H1 (cell line): ENCODE results near the gene ACCS. TPM values are rescaled to one million over a fixed set of nuclear protein-coding genes. Genes with fewer than 3 reads are reported as not detected.
A peak's percentile ranks its signal among the peaks of the same experiment; 100 is the strongest.

Experiments used
- CTCF ChIA-PET: fragments of 300-600 bp; sonication (Branson Sonifier 250); formaldehyde crosslinking; loops from one replicate; lab custom pipeline; 2021; ENCODE audit not compliant: partially characterized antibody; lab: Charles Lee
- POLR2A ChIA-PET: fragments of 300-600 bp; sonication (Branson Sonifier 250); formaldehyde crosslinking; loops from one replicate; lab custom pipeline; 2021; ENCODE audit warnings: inconsistent platforms; ENCODE audit not compliant: partially characterized antibody; lab: Charles Lee
- DNase-seq, 2 experiments: peaks; one replicate each; pipeline versions ENCODE4 v3.0.0 to v3.0.0-alpha.2; 2010 to 2022; ENCODE audit warnings: low spot score in 2 of 2, low read depth in 1 of 2, mixed read lengths in 1 of 2
- FAIRE-seq: peaks from 2 replicates; lab custom pipeline; 2011; peaks lifted over from hg19 to GRCh38; lab: Jason Lieb, UNC
- H2AFZ ChIP-seq: 2 replicates; pipeline ENCODE4 v1.8.1; 2012; ENCODE audit warnings: low read length, inconsistent platforms
- H2AK5ac ChIP-seq: 2 replicates; pipeline ENCODE4 v1.6.1; 2013; ENCODE audit warnings: low read depth, low read length
- H2BK120ac ChIP-seq: replicated peaks from 2 replicates; pipeline ENCODE3; 2013; ENCODE audit warnings: low read depth, low read length, inconsistent platforms
- H2BK12ac ChIP-seq: 2 replicates; pipeline ENCODE4 v1.6.1; 2013; ENCODE audit warnings: low read depth, low read length
- H2BK15ac ChIP-seq: 2 replicates; pipeline ENCODE4 v1.6.1; 2013; ENCODE audit warnings: low read length
- H2BK20ac ChIP-seq: 2 replicates; pipeline ENCODE4 v1.6.1; 2013; ENCODE audit warnings: low read length
- H2BK5ac ChIP-seq: 2 replicates; pipeline ENCODE4 v1.6.1; 2013; ENCODE audit warnings: low read depth, low read length
- H3K14ac ChIP-seq: 2 replicates; pipeline ENCODE4 v1.6.1; 2013; ENCODE audit warnings: inconsistent platforms; ENCODE audit not compliant: insufficient read length
- H3K18ac ChIP-seq: 2 replicates; pipeline ENCODE4 v1.6.1; 2013; ENCODE audit warnings: low read length; ENCODE audit errors: extremely low read depth
- H3K23ac ChIP-seq: 2 replicates; pipeline ENCODE4 v1.6.1; 2013; ENCODE audit warnings: inconsistent platforms; ENCODE audit not compliant: insufficient read length
- H3K23me2 ChIP-seq: 2 replicates; pipeline ENCODE4 v1.6.1; 2013; ENCODE audit warnings: low read depth, low read length
- H3K27ac ChIP-seq: 2 replicates; pipeline ENCODE4 v1.6.1; 2011; ENCODE audit warnings: low read depth, low read length, inconsistent platforms
- H3K27me3 ChIP-seq, 4 experiments: replicated peaks in 1 of 4; 1 replicate in 1 of 4; 2 replicates in 3 of 4; pipeline versions ENCODE4 v1.6.1 to v1.8.1; 2011 to 2013; ENCODE audit warnings: low read length in 3 of 4, mild to moderate bottlenecking in 3 of 4, inconsistent platforms in 2 of 4, mixed read lengths in 2 of 4, moderate library complexity in 1 of 4; ENCODE audit not compliant: control insufficient read depth in 3 of 4, insufficient read depth in 3 of 4; ENCODE audit errors: extremely low read depth in 1 of 4
- H3K36me3 ChIP-seq, 4 experiments: 2 replicates each; pipeline versions ENCODE4 v1.6.1 to v1.8.1; 2011 to 2013; ENCODE audit warnings: mild to moderate bottlenecking in 4 of 4, low read length in 3 of 4, moderate library complexity in 2 of 4, control low read depth in 1 of 4, inconsistent platforms in 1 of 4; ENCODE audit not compliant: insufficient read depth in 4 of 4, control insufficient read depth in 2 of 4
- H3K4ac ChIP-seq: replicated peaks from 2 replicates; pipeline ENCODE3; 2013; ENCODE audit warnings: low read length, low read depth, mixed read lengths, inconsistent platforms; ENCODE audit not compliant: insufficient read length
- H3K4me1 ChIP-seq, 4 experiments: replicated peaks in 1 of 4; 1 replicate in 1 of 4; 2 replicates in 3 of 4; pipeline versions ENCODE4 v1.6.1 to v1.8.1; 2011 to 2013; ENCODE audit warnings: low read length in 3 of 4, inconsistent platforms in 2 of 4, mixed read lengths in 1 of 4; ENCODE audit not compliant: insufficient read depth in 4 of 4, control insufficient read depth in 3 of 4
- H3K4me2 ChIP-seq, 2 experiments: 2 replicates each; pipeline versions ENCODE4 v1.6.1 to v1.8.1; 2011 to 2013; ENCODE audit warnings: low read depth in 2 of 2, low read length in 2 of 2, control low read depth in 1 of 2, inconsistent platforms in 1 of 2, mild to moderate bottlenecking in 1 of 2; ENCODE audit not compliant: insufficient read depth in 1 of 2
- H3K4me3 ChIP-seq, 4 experiments: fragments of 200-600, 300-600 bp in 1 of 4; sonication (generic), shearing (Covaris generic), sonication (Bioruptor Twin) in 1 of 4; 2 replicates each; pipeline versions ENCODE4 v1.5.1 to v1.8.1; 2011 to 2016; ENCODE audit warnings: low read length in 4 of 4, low read depth in 3 of 4, control low read depth in 2 of 4, inconsistent platforms in 2 of 4, mild to moderate bottlenecking in 2 of 4, mixed read lengths in 1 of 4, moderate library complexity in 1 of 4; ENCODE audit not compliant: insufficient read depth in 2 of 4; ENCODE audit errors: extremely low read depth in 1 of 4
- H3K56ac ChIP-seq: replicated peaks from 2 replicates; pipeline ENCODE3; 2013; ENCODE audit warnings: low read depth, mild to moderate bottlenecking, mixed read lengths, low read length, inconsistent platforms; ENCODE audit not compliant: insufficient read length
- H3K79me1 ChIP-seq: 2 replicates; pipeline ENCODE4 v1.6.1; 2013; ENCODE audit warnings: low read depth, low read length, control low read depth
- H3K79me2 ChIP-seq, 2 experiments: 2 replicates each; pipeline versions ENCODE4 v1.6.1 to v1.8.1; 2012 to 2013; ENCODE audit warnings: low read length in 2 of 2, mild to moderate bottlenecking in 2 of 2, inconsistent platforms in 1 of 2; ENCODE audit not compliant: insufficient read depth in 2 of 2, control insufficient read depth in 1 of 2
- H3K9ac ChIP-seq, 4 experiments: replicated peaks in 1 of 4; 1 replicate in 1 of 4; 2 replicates in 3 of 4; pipeline versions ENCODE4 v1.6.1 to v1.8.1; 2011 to 2013; ENCODE audit warnings: low read depth in 3 of 4, low read length in 3 of 4, control low read depth in 2 of 4, mild to moderate bottlenecking in 2 of 4, moderate library complexity in 2 of 4, inconsistent platforms in 1 of 4; ENCODE audit errors: extremely low read depth in 1 of 4
- H3K9me3 ChIP-seq, 2 experiments: 2 replicates each; pipeline versions ENCODE4 v1.6.1 to v1.8.1; 2012 to 2013; ENCODE audit warnings: mild to moderate bottlenecking in 2 of 2, moderate library complexity in 2 of 2, control low read depth in 1 of 2, inconsistent platforms in 1 of 2, low read depth in 1 of 2, low read length in 1 of 2, mixed read lengths in 1 of 2; ENCODE audit not compliant: insufficient read depth in 2 of 2
- H4K20me1 ChIP-seq, 2 experiments: replicated peaks in 1 of 2; 2 replicates each; pipeline versions ENCODE3 to v1.8.1; 2011 to 2013; ENCODE audit warnings: inconsistent platforms in 2 of 2, low read length in 2 of 2, mild to moderate bottlenecking in 1 of 2; ENCODE audit not compliant: insufficient read depth in 2 of 2, control insufficient read depth in 1 of 2
- H4K5ac ChIP-seq: 2 replicates; pipeline ENCODE4 v1.6.1; 2013; ENCODE audit warnings: low read length, low read depth, mixed read lengths, inconsistent platforms; ENCODE audit not compliant: insufficient read length
- H4K8ac ChIP-seq: 2 replicates; pipeline ENCODE4 v1.8.0; 2013; ENCODE audit warnings: mild to moderate bottlenecking, moderate library complexity, low read length, inconsistent platforms; ENCODE audit not compliant: insufficient read depth; ENCODE audit errors: extremely low read depth
- H4K91ac ChIP-seq: replicated peaks from 2 replicates; pipeline ENCODE3; 2013; ENCODE audit warnings: low read length, mixed read lengths, inconsistent platforms; ENCODE audit not compliant: insufficient read length
- ATF3 ChIP-seq: IDR thresholded peaks from 2 replicates; pipeline ENCODE4 v1.6.1; 2011; ENCODE audit warnings: low read depth, mild to moderate bottlenecking, low read length; ENCODE audit not compliant: insufficient read depth
- CHD1 ChIP-seq: IDR thresholded peaks from 2 replicates; pipeline ENCODE4 v1.6.1; 2012; ENCODE audit warnings: low read depth, low read length, improper control_type of control experiment
- CREB1 ChIP-seq: IDR thresholded peaks from 2 replicates; pipeline ENCODE4 v1.6.1; 2012; ENCODE audit warnings: inconsistent platforms
- E2F6 ChIP-seq: IDR thresholded peaks from 2 replicates; pipeline ENCODE4 v1.6.1; 2012; ENCODE audit warnings: inconsistent platforms
- EGR1 ChIP-seq: IDR thresholded peaks from 2 replicates; pipeline ENCODE4 v1.6.1; 2011; ENCODE audit warnings: low read depth, low read length, borderline replicate concordance
- FOSL1 ChIP-seq: IDR thresholded peaks from 2 replicates; pipeline ENCODE4 v1.6.1; 2011; ENCODE audit warnings: mild to moderate bottlenecking, low read depth, low read length, moderate library complexity; ENCODE audit not compliant: insufficient read depth
- KDM1A ChIP-seq: fragments of 200-600, 300-600 bp; sonication (generic); IDR thresholded peaks from 2 replicates; pipeline ENCODE4 v1.7.1; 2016; ENCODE audit warnings: mild to moderate bottlenecking, low read length, borderline replicate concordance
- NANOG ChIP-seq: IDR thresholded peaks from 2 replicates; pipeline ENCODE4 v1.6.1; 2011; ENCODE audit warnings: low read length, low read depth, mild to moderate bottlenecking, inconsistent platforms; ENCODE audit not compliant: insufficient read depth, poor library complexity, severe bottlenecking
- NRF1 ChIP-seq: IDR thresholded peaks from 2 replicates; pipeline ENCODE4 v1.6.1; 2011; ENCODE audit warnings: mild to moderate bottlenecking, low read depth, low read length, improper control_type of control experiment
- POU5F1 ChIP-seq: IDR thresholded peaks from 2 replicates; pipeline ENCODE4 v1.6.1; 2011; ENCODE audit warnings: low read depth, mild to moderate bottlenecking, low read length, moderate library complexity
- SAP30 ChIP-seq: fragments of 300-600 bp; sonication (generic); IDR thresholded peaks from 2 replicates; pipeline ENCODE4 v1.7.1; 2012; ENCODE audit warnings: low read length, moderate library complexity, mild to moderate bottlenecking, inconsistent platforms; ENCODE audit not compliant: insufficient read depth, insufficient replicate concordance
- TEAD4 ChIP-seq: IDR thresholded peaks from 2 replicates; pipeline ENCODE4 v1.6.1; 2012; ENCODE audit warnings: low read depth, low read length, inconsistent platforms, mixed read lengths
- WGBS, 2 experiments: shearing (Covaris generic) in 1 of 2; methylation state at CpG; one replicate each; pipeline versions ENCODE4 v1.1.6 to v1.1.7; 2013 to 2015; ENCODE audit warnings: low lambda C conversion rate in 2 of 2, mixed read lengths in 2 of 2, inconsistent platforms in 1 of 2, low coverage in 1 of 2, missing lambda C conversion rate in 1 of 2; ENCODE audit not compliant: insufficient replicate concordance in 2 of 2, insufficient coverage in 1 of 2, insufficient read length in 1 of 2; ENCODE audit errors: extremely low coverage in 1 of 2, missing lambda C conversion rate in 1 of 2; 5-methylcytosine and 5-hydroxymethylcytosine counted together
- polyA plus RNA-seq, 7 experiments: library from polyadenylated mRNA; depleted of rRNA in 3 of 7; stranded (reverse) in 5 of 7; unstranded in 2 of 7; fragments of >200 nt in 5 of 7; fragments of 200-250 nt in 2 of 7; gene quantifications; 1 replicate in 5 of 7; 2 replicates in 1 of 7; 4 replicates in 1 of 7; pipeline versions ENCODE4 v1.2.1 to v1.2.3, GENCODE V29; 2011 to 2013; ENCODE audit warnings: missing spikeins in 2 of 7, mixed read lengths in 2 of 7
- total RNA-seq: library from RNA; stranded (reverse); fragmentation: NEBNext Ultra II Directional; extraction: Animal tissue kit (Norgen Biotek cat#: 25700); gene quantifications from 2 replicates; pipeline ENCODE4 v1.2.1, GENCODE V29; 2021

The ACCS gene
- total and polyA plus RNA-seq, 2 of the 8 experiments (the other 6 are each of a cell fraction or from before 2014, with no cell fraction given) = 6.0 to 8.0 TPM

- H2BK20ac ChIP-seq = no peak overlapping the region
- no peak overlapping the region for H3K56ac ChIP-seq
- H3K4ac ChIP-seq = no peak overlapping the region
- no peaks in the 10 kb centered on the region for H3K79me2 ChIP-seq
- H2BK5ac ChIP-seq = no peak overlapping the region
- H3K9ac ChIP-seq = no peak overlapping the region
- H3K4me1 ChIP-seq = no peaks in the 10 kb centered on the region; a peak in 1 of 7 replicates
- H2BK120ac ChIP-seq = no peak overlapping the region
- no peak overlapping the region for H4K5ac ChIP-seq
- no peak overlapping the region for H3K4me3 ChIP-seq
- no peak overlapping the region for H4K8ac ChIP-seq
- H4K91ac ChIP-seq = no peak overlapping the region
- H3K27ac ChIP-seq = no peak overlapping the region
- H3K79me1 ChIP-seq = no peaks in the 10 kb centered on the region
- no peak overlapping the region for H3K23ac ChIP-seq
- H3K4me2 ChIP-seq = no peak overlapping the region
- H3K18ac ChIP-seq = no peak overlapping the region
- H2AK5ac ChIP-seq = no peak overlapping the region
- no peak for FAIRE-seq
- CTCF ChIA-PET = interaction anchor here (1.2 to 5.0 kb wide), 3 partner anchors 17 to 128 kb away, joined by 5 to 32 read pairs (median 8); no protein-coding TSS in a partner anchor
- H3K27me3 ChIP-seq = no peaks in the 10 kb centered on the region
- no peak overlapping the region for H2BK12ac ChIP-seq
- no peaks in the 10 kb centered on the region for H4K20me1 ChIP-seq
- H3K9me3 ChIP-seq = no peaks in the 10 kb centered on the region
- WGBS, 2 experiments = 76% methylated on average over 3 of the region's 3 CpGs; no CpG with 5 or more reads in 1 of the 2 experiments
- no peak overlapping the region for H2BK15ac ChIP-seq
- peak overlapping the region; percentile 44; the same call in 1 of the 2 replicates for H2AFZ ChIP-seq
- DNase-seq = no peak
- POLR2A ChIA-PET = no interaction called here
- no peaks in the 10 kb centered on the region for H3K36me3 ChIP-seq
- no peak overlapping the region for H3K14ac ChIP-seq
- H3K23me2 ChIP-seq = no peaks in the 10 kb centered on the region
- TF ChIP-seq E2F6 (no peak), POU5F1 (no peak), CREB1 (no peak), NANOG (no peak), EGR1 (no peak), ATF3 (no peak), SAP30 (no peak), TEAD4 (no peak), FOSL1 (no peak), NRF1 (no peak), KDM1A (no peak), CHD1 (no peak)
These were observed 48.5 kb upstream of the ACCS start for GRCh38 chr11:44017443-44018126.
